H1 (cell line): Measurements from ENCODE around the gene KIAA1671. TPM values are rescaled to one million over a fixed set of nuclear protein-coding genes. Genes with fewer than 3 reads are reported as not detected.

Experiments
- CBX5 ChIP-seq: fragments of 300-800, 300-1000 bp; sonication (generic); IDR thresholded peaks from 2 replicates; pipeline ENCODE4 v1.7.1; 2016; ENCODE audit warnings: antibody characterized with exemption, low read length, low read depth
- KDM1A ChIP-seq: fragments of 200-600, 300-600 bp; sonication (generic); IDR thresholded peaks from 2 replicates; pipeline ENCODE4 v1.7.1; 2016; ENCODE audit warnings: mild to moderate bottlenecking, low read length, borderline replicate concordance
- NRF1 ChIP-seq: IDR thresholded peaks from 2 replicates; pipeline ENCODE4 v1.6.1; 2011; ENCODE audit warnings: mild to moderate bottlenecking, low read depth, low read length, improper control_type of control experiment
- TBP ChIP-seq: IDR thresholded peaks from 2 replicates; pipeline ENCODE4 v1.6.1; 2011; ENCODE audit warnings: low read depth, low read length, improper control_type of control experiment
- polyA plus RNA-seq, 7 experiments: library from polyadenylated mRNA; depleted of rRNA in 3 of 7; stranded (reverse) in 5 of 7; unstranded in 2 of 7; fragments of >200 nt in 5 of 7; fragments of 200-250 nt in 2 of 7; gene quantifications; 1 replicate in 5 of 7; 2 replicates in 1 of 7; 4 replicates in 1 of 7; pipeline versions ENCODE4 v1.2.1 to v1.2.3, GENCODE V29; 2011 to 2013; ENCODE audit warnings: missing spikeins in 2 of 7, mixed read lengths in 2 of 7
- total RNA-seq: library from RNA; stranded (reverse); fragmentation: NEBNext Ultra II Directional; extraction: Animal tissue kit (Norgen Biotek cat#: 25700); gene quantifications from 2 replicates; pipeline ENCODE4 v1.2.1, GENCODE V29; 2021
- TF ChIP-seq, protein P1 (sequence below): IDR thresholded peaks from 2 replicates; pipeline ENCODE4 v1.6.1; 2012; ENCODE audit warnings: inconsistent platforms

The KIAA1671 gene
- total and polyA plus RNA-seq, 2 of the 8 experiments (the other 6 are each of a cell fraction or from before 2014, with no cell fraction given) = 6.4 to 23.9 TPM

DNA sequence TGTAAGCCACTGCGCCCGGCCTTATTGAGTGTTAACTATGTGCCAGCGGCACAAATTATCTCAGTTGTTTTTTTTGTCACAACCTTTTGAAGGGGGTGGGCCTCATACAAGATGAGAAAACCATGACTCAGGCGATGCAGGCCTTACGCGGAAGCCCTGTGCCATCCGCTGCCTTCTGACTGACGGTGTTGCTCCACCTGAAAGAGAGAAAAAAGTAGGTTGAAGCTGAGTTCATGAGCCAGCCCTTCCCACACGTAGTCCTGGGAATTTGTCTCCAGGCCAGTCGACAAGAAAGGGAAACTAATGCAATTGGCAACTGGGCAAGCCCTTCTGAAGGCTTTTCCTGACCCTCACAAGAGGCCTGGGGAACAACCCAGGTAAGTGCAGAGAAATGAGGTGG lies 150.2 kb downstream of the KIAA1671 start (continued):
- TF ChIP-seq KDM1A (no peak), TBP (no peak), NRF1 (no peak), CBX5 (no peak)
- TF ChIP-seq, protein P1, sequence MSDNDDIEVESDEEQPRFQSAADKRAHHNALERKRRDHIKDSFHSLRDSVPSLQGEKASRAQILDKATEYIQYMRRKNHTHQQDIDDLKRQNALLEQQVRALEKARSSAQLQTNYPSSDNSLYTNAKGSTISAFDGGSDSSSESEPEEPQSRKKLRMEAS = no peak
